ENCODE data around the gene PSMC6. TPM values are rescaled to one million over a fixed set of nuclear protein-coding genes. Genes with fewer than 3 reads are reported as not detected.
"Not testable (repeated sequence)": the region's sequence is repeated elsewhere in the genome, so short reads cannot be mapped to it uniquely, and the experiment has no call there.

The PSMC6 gene
- total RNA-seq, 2 donors from 2014 or later: 90.0 to 122 TPM

- no peaks in the 10 kb centered on the region for H3K27me3 Mint-ChIP-seq
- no peak for ATAC-seq (replicated peaks)
- H3K36me3 Mint-ChIP-seq (ENCODE audit: low read depth): peaks cover 59% of the 10 kb centered on the region
- H3K9me3 Mint-ChIP-seq: no peaks in the 10 kb centered on the region
- peak overlapping the region; percentile 81 for H3K27ac Mint-ChIP-seq
- H3K4me3 Mint-ChIP-seq: peak overlapping the region; percentile 92
- H3K4me1 Mint-ChIP-seq: peaks cover 27% of the 10 kb centered on the region
These were observed 23.7 kb downstream of the PSMC6 start for GRCh38 chr14:52730709-52731111.

DNA sequence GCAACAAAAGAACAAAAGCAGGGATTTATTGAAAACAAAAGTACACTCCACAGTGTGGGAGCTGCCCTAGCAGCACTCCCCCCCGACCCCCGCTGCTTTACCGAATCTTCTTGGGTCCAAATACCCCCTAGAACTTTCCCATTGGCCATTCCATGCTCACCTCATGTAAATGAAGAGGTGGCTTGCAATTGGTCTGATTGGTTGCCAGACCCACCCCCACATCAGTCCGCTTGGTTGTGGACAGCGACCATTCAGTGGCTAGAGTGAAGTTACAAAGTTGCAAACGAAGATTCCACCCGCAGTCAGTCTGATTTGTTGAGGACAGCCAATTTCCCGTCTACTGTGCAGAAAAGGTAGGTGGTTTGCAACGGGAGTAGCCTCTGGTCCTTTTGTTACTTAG, 26.8 kb downstream of the PSMC6 start:
- peak overlapping the region; percentile 37 for H3K27ac Mint-ChIP-seq
- peaks cover 44% of the 10 kb centered on the region for H3K4me1 Mint-ChIP-seq
- no peaks in the 10 kb centered on the region for H3K9me3 Mint-ChIP-seq
- no peaks in the 10 kb centered on the region for H3K27me3 Mint-ChIP-seq
- no peak overlapping the region for H3K4me3 Mint-ChIP-seq
- H3K36me3 Mint-ChIP-seq (ENCODE audit: low read depth): peaks cover 32% of the 10 kb centered on the region
- ATAC-seq (replicated peaks): no peak

DNA sequence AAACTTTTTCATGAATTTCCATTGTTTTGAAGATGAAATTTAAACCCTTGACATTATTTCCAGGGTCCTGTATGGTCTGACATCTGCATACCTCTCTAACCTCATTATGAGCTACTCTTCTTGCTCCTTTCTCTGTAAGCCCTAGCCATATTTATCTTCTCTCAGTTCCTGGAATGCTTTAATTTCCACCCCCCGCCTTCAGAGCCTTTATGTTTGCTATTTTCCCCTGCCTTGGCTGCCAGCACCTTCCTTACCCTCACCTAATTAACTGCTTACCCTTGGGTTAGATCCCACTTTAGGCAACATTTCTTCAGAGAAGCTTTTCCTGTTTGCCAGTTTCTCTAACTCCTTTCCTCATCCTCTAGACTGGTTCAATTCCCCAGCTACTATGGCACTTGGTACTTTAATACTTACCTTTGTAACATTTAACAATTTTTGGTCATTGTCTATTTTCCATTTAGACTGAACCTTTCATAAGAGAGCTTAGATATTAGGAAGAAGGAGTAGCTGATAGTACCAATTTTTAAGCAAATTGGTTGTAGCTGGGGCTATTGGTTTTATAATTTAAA, 29.0 kb downstream of the PSMC6 start:
- Mint-ChIP-seq H3K27ac (peak overlapping the region; percentile 5), H3K36me3 (ENCODE audit: low read depth) (peaks cover 25% of the 10 kb centered on the region), H3K4me1 (peaks cover 43% of the 10 kb centered on the region), H3K4me3 (peak overlapping the region; percentile 28), H3K27me3 (no peaks in the 10 kb centered on the region), H3K9me3 (no peaks in the 10 kb centered on the region)
- peak; percentile 24 for ATAC-seq (replicated peaks)

- H3K36me3 Mint-ChIP-seq (ENCODE audit: low read depth): peaks cover 10% of the 10 kb centered on the region
- H3K27ac Mint-ChIP-seq: peak overlapping the region; percentile 22
- peaks cover 45% of the 10 kb centered on the region for H3K4me1 Mint-ChIP-seq
- no peak overlapping the region for H3K4me3 Mint-ChIP-seq
- H3K9me3 Mint-ChIP-seq: no peaks in the 10 kb centered on the region
- no peaks in the 10 kb centered on the region for H3K27me3 Mint-ChIP-seq
- ATAC-seq (replicated peaks): no peak
These were observed 31.4 kb downstream of the PSMC6 start for GRCh38 chr14:52738409-52738808.

GRCh38 chr14:52740751-52741150, 33.8 kb downstream of the PSMC6 start:
- H3K4me3 Mint-ChIP-seq: peak overlapping the region; percentile 86
- peaks cover 8% of the 10 kb centered on the region for H3K36me3 Mint-ChIP-seq (ENCODE audit: low read depth)
- H3K4me1 Mint-ChIP-seq: peaks cover 34% of the 10 kb centered on the region
- ATAC-seq (replicated peaks): no peak
- H3K9me3 Mint-ChIP-seq: no peaks in the 10 kb centered on the region
- H3K27ac Mint-ChIP-seq: peak overlapping the region; percentile 94
- H3K27me3 Mint-ChIP-seq: no peaks in the 10 kb centered on the region

DNA sequence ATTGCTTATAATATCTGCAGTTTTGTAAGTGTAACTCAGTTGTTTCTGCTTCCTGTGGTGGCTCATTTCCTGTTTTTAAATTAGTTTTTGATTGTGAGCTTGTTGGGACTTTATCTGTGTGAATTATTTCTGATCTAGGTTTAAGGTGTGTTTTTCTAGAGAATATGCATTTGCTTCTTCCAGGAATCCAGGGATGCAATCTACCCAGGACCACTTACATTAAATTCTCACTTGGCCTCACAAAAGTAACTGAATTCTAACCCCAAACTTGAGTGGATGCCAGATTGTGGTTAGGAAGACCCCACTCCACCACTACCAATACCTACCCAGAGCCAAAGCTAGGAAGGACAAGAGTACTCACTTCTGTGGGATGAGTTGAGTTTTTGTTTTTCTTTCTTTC, 34.9 kb downstream of the PSMC6 start:
- peak; percentile 44 for ATAC-seq (replicated peaks)
- peaks cover 29% of the 10 kb centered on the region for H3K4me1 Mint-ChIP-seq
- H3K27me3 Mint-ChIP-seq: no peaks in the 10 kb centered on the region
- H3K27ac Mint-ChIP-seq: peak overlapping the region; percentile 94
- peak overlapping the region; percentile 86 for H3K4me3 Mint-ChIP-seq
- no peaks in the 10 kb centered on the region for H3K9me3 Mint-ChIP-seq
- peaks cover 17% of the 10 kb centered on the region for H3K36me3 Mint-ChIP-seq (ENCODE audit: low read depth)

DNA sequence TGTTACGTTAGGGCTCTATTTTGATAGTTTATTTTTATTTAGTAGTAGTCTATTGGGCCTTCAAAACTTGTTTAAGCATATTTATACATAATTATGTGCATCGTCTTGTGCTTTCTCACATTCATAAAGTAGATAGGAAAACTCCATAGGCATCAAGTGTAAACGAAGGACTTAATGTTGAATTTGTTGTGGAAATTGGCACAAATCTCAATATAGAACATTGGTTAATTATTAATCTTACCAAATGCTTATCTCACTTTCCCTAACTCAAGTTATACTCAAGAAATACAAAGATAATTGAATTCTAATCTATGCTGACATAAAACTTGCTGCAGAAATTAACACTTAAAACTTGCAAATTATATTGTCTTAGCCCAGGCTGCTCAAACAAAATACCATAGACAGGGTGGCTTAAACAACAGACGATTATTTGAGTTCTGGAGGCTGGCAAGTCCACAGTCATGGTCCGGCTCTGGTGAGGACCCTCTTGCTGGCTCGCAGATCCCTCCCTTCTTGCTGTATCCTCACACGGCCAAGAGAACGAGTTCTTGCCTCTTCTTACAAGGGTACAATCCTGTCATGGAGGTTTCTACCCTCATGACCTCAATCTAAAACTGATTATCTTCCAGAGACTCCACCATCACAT, 41.8 kb downstream of the PSMC6 start:
- Mint-ChIP-seq H3K27ac (no peak overlapping the region), H3K9me3 (no peaks in the 10 kb centered on the region), H3K36me3 (ENCODE audit: low read depth) (peaks cover 71% of the 10 kb centered on the region), H3K27me3 (no peaks in the 10 kb centered on the region), H3K4me3 (no peak overlapping the region), H3K4me1 (peaks cover 6% of the 10 kb centered on the region)
- no peak for ATAC-seq (replicated peaks)

DNA sequence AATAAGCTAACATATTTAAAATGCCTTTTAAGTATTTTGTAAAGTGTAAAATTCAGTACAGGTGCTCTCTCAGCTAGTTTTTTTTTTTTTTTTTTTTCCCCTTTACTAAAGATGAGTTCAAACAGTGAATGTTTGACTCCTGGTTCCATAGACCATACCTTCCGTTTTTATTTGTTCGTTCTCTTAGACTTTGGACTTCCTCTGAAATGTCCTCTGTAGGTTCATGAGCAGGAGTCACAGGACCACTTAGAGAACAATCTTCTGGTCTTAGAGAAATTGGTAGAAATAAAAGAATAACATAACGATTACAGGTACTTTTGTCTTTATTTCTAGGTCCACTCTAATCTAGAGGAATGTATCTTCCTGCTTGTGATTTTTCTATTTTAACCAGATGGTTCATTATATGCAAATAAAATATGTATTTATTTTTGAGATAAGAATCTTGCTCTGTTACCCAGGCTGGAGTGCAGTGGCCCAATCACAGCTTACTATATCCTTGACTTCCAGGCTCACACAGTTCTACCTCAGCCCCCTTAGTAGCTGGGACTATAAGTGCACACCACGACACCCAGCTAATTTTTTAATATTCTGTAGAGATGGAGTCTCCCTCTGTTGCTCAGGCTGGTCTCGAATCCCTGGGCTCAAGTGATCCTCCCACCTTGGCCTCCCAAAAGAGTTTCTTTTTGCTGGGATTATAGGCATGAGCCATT, 48.8 kb downstream of the PSMC6 start:
- H3K27ac Mint-ChIP-seq: no peak overlapping the region
- H3K36me3 Mint-ChIP-seq (ENCODE audit: low read depth): peaks cover 54% of the 10 kb centered on the region
- H3K9me3 Mint-ChIP-seq: no peaks in the 10 kb centered on the region
- no peak overlapping the region for H3K4me3 Mint-ChIP-seq
- ATAC-seq (replicated peaks): no peak
- no peaks in the 10 kb centered on the region for H3K4me1 Mint-ChIP-seq
- H3K27me3 Mint-ChIP-seq: no peaks in the 10 kb centered on the region

- no peaks in the 10 kb centered on the region for H3K9me3 Mint-ChIP-seq
- no peak for ATAC-seq (replicated peaks)
- no peak overlapping the region for H3K4me3 Mint-ChIP-seq
- H3K27ac Mint-ChIP-seq: no peak overlapping the region
- H3K4me1 Mint-ChIP-seq: peaks cover 6% of the 10 kb centered on the region
- no peaks in the 10 kb centered on the region for H3K27me3 Mint-ChIP-seq
- peaks cover 67% of the 10 kb centered on the region for H3K36me3 Mint-ChIP-seq (ENCODE audit: low read depth)
These were observed 52.1 kb downstream of the PSMC6 start for GRCh38 chr14:52759145-52759544.

DNA sequence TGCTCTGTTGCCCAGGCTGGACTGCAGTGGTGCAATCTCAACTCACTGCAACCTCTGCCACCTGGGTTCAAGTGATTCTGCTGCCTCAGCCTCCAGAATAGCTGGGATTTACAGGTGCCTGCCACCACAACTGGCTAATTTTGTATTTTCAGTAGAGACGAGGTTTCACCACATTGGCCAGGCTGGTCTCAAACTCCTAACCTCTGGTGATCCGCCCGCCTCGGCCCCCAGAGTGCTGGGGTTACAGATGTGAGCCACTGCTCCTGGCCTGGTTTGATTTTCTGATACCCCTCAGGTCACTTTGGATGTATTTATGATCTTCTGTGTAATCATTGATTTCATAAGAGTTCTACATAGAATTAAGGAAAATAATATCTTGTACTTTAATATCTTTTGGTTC, 55.9 kb downstream of the PSMC6 start:
- Mint-ChIP-seq H3K36me3 (ENCODE audit: low read depth) (peaks cover 87% of the 10 kb centered on the region), H3K27ac (peak overlapping the region; percentile 54), H3K4me3 (peak overlapping the region; percentile 35)
- not testable (repeated sequence) for H3K4me1 Mint-ChIP-seq; H3K9me3 Mint-ChIP-seq; ATAC-seq (replicated peaks); H3K27me3 Mint-ChIP-seq

DNA sequence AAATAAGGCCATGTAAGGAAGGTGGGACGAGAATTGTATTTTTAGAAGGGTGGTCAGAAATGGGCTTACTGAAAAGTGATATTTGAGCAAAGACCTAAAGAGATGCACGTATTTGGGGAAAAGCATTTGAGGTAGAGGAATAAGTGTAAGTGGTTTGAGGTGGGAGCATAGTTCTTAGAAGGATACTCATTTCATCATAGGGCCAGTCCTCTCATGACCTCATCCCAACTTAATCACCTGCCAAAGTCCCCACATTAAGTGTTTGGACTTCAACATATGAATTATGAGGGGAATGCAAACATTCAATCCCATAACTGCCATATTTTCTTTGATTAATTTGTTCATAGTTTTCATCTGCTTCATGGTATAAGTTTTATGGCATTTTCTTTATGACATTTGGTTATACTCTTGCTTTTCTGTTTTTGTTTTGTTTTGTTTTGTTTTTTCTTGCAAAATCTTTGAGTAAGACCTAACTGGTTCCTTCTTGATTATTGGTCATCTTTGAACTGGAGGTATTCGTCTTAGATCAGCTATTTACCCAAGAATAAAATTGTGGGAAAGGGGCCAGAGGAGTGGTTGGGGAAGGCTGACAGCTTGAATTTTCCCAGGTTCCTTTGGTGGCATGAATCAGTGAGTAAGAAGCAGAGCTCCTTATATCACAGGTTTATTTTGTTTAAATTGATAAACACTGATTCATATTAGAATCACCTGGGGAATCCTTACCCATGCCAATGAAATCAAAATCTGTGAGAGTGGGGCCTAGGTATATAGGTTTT, 60.2 kb downstream of the PSMC6 start:
- H3K9me3 Mint-ChIP-seq: no peaks in the 10 kb centered on the region
- H3K27me3 Mint-ChIP-seq: no peaks in the 10 kb centered on the region
- peaks cover 96% of the 10 kb centered on the region for H3K36me3 Mint-ChIP-seq (ENCODE audit: low read depth)
- ATAC-seq (replicated peaks): no peak
- H3K4me1 Mint-ChIP-seq: peaks cover 18% of the 10 kb centered on the region
- H3K27ac Mint-ChIP-seq: peak overlapping the region; percentile 48
- no peak overlapping the region for H3K4me3 Mint-ChIP-seq

DNA sequence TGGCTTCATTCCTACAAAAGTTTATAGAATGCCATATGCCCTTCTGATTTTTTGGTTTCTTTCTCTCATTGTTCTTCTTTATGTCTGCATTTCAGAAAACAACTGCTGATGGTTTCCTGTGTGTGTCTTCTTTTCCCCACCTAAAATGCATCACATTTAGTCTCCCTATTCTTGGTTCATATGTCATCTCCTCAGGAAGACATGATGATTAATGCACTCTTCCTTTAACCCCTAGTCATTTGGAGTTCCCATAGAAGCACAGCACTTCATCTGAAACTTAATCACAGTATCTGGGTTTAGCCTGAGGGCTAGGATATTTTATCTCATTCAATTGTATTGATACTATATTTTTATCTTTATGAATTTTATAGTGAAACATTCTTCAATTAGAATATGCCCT, 62.9 kb downstream of the PSMC6 start:
- ATAC-seq (replicated peaks): peak; percentile 74
- peaks cover 19% of the 10 kb centered on the region for H3K4me1 Mint-ChIP-seq
- no peaks in the 10 kb centered on the region for H3K27me3 Mint-ChIP-seq
- H3K4me3 Mint-ChIP-seq: peak overlapping the region; percentile 16
- peaks cover 94% of the 10 kb centered on the region for H3K36me3 Mint-ChIP-seq (ENCODE audit: low read depth)
- H3K9me3 Mint-ChIP-seq: no peaks in the 10 kb centered on the region
- H3K27ac Mint-ChIP-seq: peak overlapping the region; percentile 12

- no peak for ATAC-seq (replicated peaks)
- Mint-ChIP-seq H3K36me3 (ENCODE audit: low read depth) (peaks cover 93% of the 10 kb centered on the region), H3K4me1 (peaks cover 9% of the 10 kb centered on the region), H3K27ac (no peak overlapping the region), H3K9me3 (no peaks in the 10 kb centered on the region), H3K27me3 (no peaks in the 10 kb centered on the region), H3K4me3 (no peak overlapping the region)
These were observed 69.8 kb downstream of the PSMC6 start for GRCh38 chr14:52776816-52777215.

Measured in activated T-helper 17 cell treated with anti-CD3 and anti-CD28 coated beads, Interleukin-2, amount 50 U/mL, for 72 hours (primary cell).